Gastrocnemius medialis (tissue), 4 donors: ENCODE results near the gene SLC25A25.

ENCODE experiments used
- POLR2A ChIP-seq, 2 donors: fragments of 450-650 bp; IDR thresholded peaks; one replicate each; pipeline ENCODE4 v1.6.1; 2017; ENCODE audit warnings: antibody characterized with exemption in 2 of 2, mild to moderate bottlenecking in 2 of 2, moderate library complexity in 2 of 2
- TF ChIP-seq, protein P1 (sequence below), 5 experiments: fragments of 450-650 bp in 3 of 5; fragments of 200-600 bp in 2 of 5; sonication (generic) in 2 of 5; IDR thresholded peaks in 4 of 5; conservative IDR thresholded peaks in 1 of 5; 1 replicate in 4 of 5; 2 replicates in 1 of 5; pipeline ENCODE4 v1.5.1; 2016 to 2019; ENCODE audit warnings: antibody characterized with exemption in 5 of 5, mild to moderate bottlenecking in 3 of 5, moderate library complexity in 3 of 5

GRCh38 chr9:128088253-128088945 lies 20.4 kb downstream of the SLC25A25 start:
- no peak for TF ChIP-seq POLR2A (IDR thresholded peaks at IDR 0.05)
- TF ChIP-seq, protein P1, sequence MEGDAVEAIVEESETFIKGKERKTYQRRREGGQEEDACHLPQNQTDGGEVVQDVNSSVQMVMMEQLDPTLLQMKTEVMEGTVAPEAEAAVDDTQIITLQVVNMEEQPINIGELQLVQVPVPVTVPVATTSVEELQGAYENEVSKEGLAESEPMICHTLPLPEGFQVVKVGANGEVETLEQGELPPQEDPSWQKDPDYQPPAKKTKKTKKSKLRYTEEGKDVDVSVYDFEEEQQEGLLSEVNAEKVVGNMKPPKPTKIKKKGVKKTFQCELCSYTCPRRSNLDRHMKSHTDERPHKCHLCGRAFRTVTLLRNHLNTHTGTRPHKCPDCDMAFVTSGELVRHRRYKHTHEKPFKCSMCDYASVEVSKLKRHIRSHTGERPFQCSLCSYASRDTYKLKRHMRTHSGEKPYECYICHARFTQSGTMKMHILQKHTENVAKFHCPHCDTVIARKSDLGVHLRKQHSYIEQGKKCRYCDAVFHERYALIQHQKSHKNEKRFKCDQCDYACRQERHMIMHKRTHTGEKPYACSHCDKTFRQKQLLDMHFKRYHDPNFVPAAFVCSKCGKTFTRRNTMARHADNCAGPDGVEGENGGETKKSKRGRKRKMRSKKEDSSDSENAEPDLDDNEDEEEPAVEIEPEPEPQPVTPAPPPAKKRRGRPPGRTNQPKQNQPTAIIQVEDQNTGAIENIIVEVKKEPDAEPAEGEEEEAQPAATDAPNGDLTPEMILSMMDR (IDR thresholded peaks at IDR 0.05 in 4 of 5, conservative IDR thresholded peaks at IDR 0.05 in 1 of 5) = no peak
